Tibial nerve (tissue), 4 donors: ENCODE measurements around the gene LSM2. TPM values are rescaled to one million over a fixed set of nuclear protein-coding genes. Genes with fewer than 3 reads are reported as not detected.

Experiments
- DNase-seq, 2 donors: peaks; one replicate each; pipeline ENCODE4 v3.0.0-alpha.2; 2019; ENCODE audit warnings: low spot score in 2 of 2
- H3K27ac ChIP-seq, 4 donors: fragments of 200-600 bp; sonication (generic) in 3 of 4; one replicate each; pipeline ENCODE4 v1.5.1; 2017 to 2019; ENCODE audit warnings: mild to moderate bottlenecking in 1 of 4
- H3K27me3 ChIP-seq, 2 donors: fragments of 200-600 bp; sonication (generic) in 1 of 2; one replicate each; pipeline versions ENCODE4 v1.5.1 to v1.6.0; 2017 to 2019
- H3K36me3 ChIP-seq, 3 donors: fragments of 200-600 bp; sonication (generic); one replicate each; pipeline ENCODE4 v1.5.1; 2018 to 2019
- H3K4me1 ChIP-seq, 4 donors: fragments of 200-600 bp; sonication (generic) in 3 of 4; one replicate each; pipeline ENCODE4 v1.5.1; 2017 to 2019
- H3K4me3 ChIP-seq, 4 donors: fragments of 200-600 bp; sonication (generic) in 3 of 4; one replicate each; pipeline ENCODE4 v1.5.1; 2017 to 2019; ENCODE audit warnings: mild to moderate bottlenecking in 1 of 4, moderate library complexity in 1 of 4
- H3K9me3 ChIP-seq, 4 donors: fragments of 200-600 bp; sonication (generic) in 3 of 4; one replicate each; pipeline ENCODE4 v1.5.1; 2017 to 2019
- CTCF ChIP-seq, 5 experiments: fragments of 200-600 bp in 3 of 5; fragments of 450-650 bp in 2 of 5; sonication (generic) in 3 of 5; IDR thresholded peaks; one replicate each; pipeline ENCODE4 v1.5.1; 2016 to 2019; ENCODE audit warnings: antibody characterized with exemption in 5 of 5, mild to moderate bottlenecking in 3 of 5, moderate library complexity in 2 of 5
- EP300 ChIP-seq, 2 donors: sonication (generic); formaldehyde crosslinking; IDR thresholded peaks; one replicate each; pipeline ENCODE4 v1.6.1; 2017; ENCODE audit warnings: antibody characterized with exemption in 2 of 2, mild to moderate bottlenecking in 1 of 2
- POLR2A ChIP-seq, 2 donors: fragments of 450-650 bp; IDR thresholded peaks; one replicate each; pipeline ENCODE4 v1.6.1; 2017; ENCODE audit warnings: antibody characterized with exemption in 2 of 2, mild to moderate bottlenecking in 2 of 2, moderate library complexity in 2 of 2
- WGBS, 2 donors: methylation state at CpG; one replicate each; pipeline ENCODE4 v1.1.5; 2018; 5-methylcytosine and 5-hydroxymethylcytosine counted together
- total RNA-seq, 4 donors: library from RNA; depleted of rRNA; stranded (reverse); fragments of >200 nt; gene quantifications; one replicate each; pipeline ENCODE4 v1.1.0, GENCODE V29; 2016

LSM2 gene
- total RNA-seq, 4 donors from 2014 or later, result 23.9 to 31.8 (median 28.4) TPM

DNA sequence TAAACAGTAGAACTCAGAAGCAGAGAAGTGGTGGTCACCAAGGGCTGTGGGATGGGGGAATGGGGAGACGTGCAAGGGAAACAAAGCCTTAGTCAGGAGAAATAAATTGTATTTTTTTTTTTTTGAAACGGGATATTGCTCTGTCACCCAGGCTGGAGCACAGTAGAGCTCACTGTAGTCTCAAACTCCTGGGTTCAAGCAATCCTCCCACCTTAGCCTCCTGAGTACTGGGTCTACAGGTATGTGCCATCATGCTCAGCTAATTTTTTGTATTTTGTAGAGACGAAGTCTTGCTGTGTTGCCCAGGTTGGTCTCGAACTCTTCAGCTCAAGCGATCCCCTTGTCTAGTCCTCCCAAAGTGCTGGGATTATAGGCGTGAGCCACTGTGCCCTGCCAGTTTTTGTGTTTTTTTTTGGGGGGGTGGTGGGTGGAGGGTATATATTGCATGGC lies 24.1 kb upstream of the LSM2 start:
- peaks cover 0 to 43% (median 30%) of the 10 kb centered on the region in 4 donors for H3K4me1 ChIP-seq
- TF ChIP-seq POLR2A (IDR thresholded peaks at IDR 0.05) (no peak), EP300 (IDR thresholded peaks at IDR 0.05) (peak in 1 of 2 donors; percentile 20), CTCF (IDR thresholded peaks at IDR 0.05) (no peak)

DNA sequence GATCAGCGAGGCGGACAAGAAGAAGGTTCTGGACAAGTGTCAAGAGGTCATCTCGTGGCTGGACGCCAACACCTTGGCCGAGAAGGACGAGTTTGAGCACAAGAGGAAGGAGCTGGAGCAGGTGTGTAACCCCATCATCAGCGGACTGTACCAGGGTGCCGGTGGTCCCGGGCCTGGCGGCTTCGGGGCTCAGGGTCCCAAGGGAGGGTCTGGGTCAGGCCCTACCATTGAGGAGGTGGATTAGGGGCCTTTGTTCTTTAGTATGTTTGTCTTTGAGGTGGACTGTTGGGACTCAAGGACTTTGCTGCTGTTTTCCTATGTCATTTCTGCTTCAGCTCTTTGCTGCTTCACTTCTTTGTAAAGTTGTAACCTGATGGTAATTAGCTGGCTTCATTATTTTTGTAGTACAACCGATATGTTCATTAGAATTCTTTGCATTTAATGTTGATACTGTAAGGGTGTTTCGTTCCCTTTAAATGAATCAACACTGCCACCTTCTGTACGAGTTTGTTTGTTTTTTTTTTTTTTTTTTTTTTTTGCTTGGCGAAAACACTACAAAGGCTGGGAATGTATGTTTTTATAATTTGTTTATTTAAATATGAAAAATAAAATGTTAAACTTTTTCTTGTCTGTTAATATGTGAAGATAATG lies 23.0 kb upstream of the LSM2 start:
- 0% methylated on average over 15 of the region's 15 CpGs for WGBS, 2 donors
- H3K4me3 ChIP-seq, result peak overlapping the region; percentile 42 to 73 (median 58)
- H3K27ac ChIP-seq, result peak overlapping the region; percentile 81 to 98 (median 88)
- H3K36me3 ChIP-seq, result no peaks in the 10 kb centered on the region
- H3K9me3 ChIP-seq, result no peaks in the 10 kb centered on the region
- no peak for DNase-seq
- no peaks in the 10 kb centered on the region for H3K27me3 ChIP-seq
- TF ChIP-seq CTCF (IDR thresholded peaks at IDR 0.05) (peak in 4 of 5 experiments; percentile 18 to 63 (median 44)), EP300 (IDR thresholded peaks at IDR 0.05) (peak in 1 of 2 donors; percentile 89), POLR2A (IDR thresholded peaks at IDR 0.05) (peak in 1 of 2 donors; percentile 42)
- peaks cover 0 to 46% (median 34%) of the 10 kb centered on the region in 4 donors for H3K4me1 ChIP-seq

More for the DNA sequence above, 24.1 kb upstream of the LSM2 start:
- WGBS, 2 donors, result 42 to 55% methylated on average over 6 of the region's 6 CpGs
- DNase-seq, result peak in 1 of 2 donors; percentile 12
- Histone ChIP-seq H3K4me3 (peak overlapping the region; percentile 42 to 73 (median 58)), H3K9me3 (no peaks in the 10 kb centered on the region), H3K27ac (peak overlapping the region; percentile 81 to 98 (median 88)), H3K36me3 (no peaks in the 10 kb centered on the region), H3K27me3 (no peaks in the 10 kb centered on the region)

DNA sequence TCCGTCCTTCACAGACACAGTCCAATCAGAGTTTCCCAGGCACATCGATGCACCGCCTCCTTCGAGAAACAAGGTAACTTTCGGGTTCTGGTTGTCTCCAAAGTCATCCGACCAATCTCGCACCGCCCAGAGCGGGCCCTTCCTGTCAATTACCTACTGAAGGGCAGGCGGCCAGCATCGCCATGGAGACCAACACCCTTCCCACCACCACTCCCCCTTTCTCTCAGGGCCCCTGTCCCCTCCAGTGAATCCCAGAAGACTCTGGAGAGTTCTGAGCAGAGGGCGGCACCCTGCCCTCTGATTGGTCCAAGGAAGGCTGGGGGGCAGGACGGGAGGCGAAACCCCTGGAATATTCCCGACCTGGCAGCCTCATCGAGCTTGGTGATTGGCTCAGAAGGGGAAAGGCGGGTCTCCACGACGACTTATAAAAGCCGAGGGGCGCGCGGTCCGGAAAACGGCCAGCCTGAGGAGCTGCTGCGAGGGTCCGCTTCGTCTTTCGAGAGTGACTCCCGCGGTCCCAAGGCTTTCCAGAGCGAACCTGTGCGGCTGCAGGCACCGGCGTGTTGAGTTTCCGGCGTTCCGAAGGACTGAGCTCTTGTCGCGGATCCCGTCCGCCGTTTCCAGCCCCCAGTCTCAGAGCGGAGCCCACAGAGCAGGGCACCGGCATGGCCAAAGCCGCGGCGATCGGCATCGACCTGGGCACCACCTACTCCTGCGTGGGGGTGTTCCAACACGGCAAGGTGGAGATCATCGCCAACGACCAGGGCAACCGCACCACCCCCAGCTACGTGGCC lies 20.7 kb upstream of the LSM2 start, which contains the start of gene HSPA1B:
HSPA1B (plus strand) TSS at position 453 of the 794 bp plus-strand sequence; CDS start at position 666, 213 bp downstream.
- TF ChIP-seq POLR2A (IDR thresholded peaks at IDR 0.05) (peak; percentile 100), EP300 (IDR thresholded peaks at IDR 0.05) (peak; percentile 88 to 100), CTCF (IDR thresholded peaks at IDR 0.05) (peak in 2 of 5 experiments; percentile 41 to 45)
- whole genome bisulfite sequencing, 2 donors, result 0 to 1% methylated on average over 12 to 54 of the region's 56 CpGs
- Histone ChIP-seq H3K27ac (peak within 1 kb of the TSS; percentile 87 to 100 (median 94)), H3K27me3 (no peaks in the 10 kb centered on the region), H3K4me1 (peaks cover 0 to 54% (median 32%) of the 10 kb centered on the region in 4 donors), H3K4me3 (peak within 1 kb of the TSS; percentile 52 to 76 (median 71)), H3K9me3 (no peaks in the 10 kb centered on the region), H3K36me3 (no peaks in the 10 kb centered on the region)
- DNase-seq, result peak; percentile 99 to 100

DNA sequence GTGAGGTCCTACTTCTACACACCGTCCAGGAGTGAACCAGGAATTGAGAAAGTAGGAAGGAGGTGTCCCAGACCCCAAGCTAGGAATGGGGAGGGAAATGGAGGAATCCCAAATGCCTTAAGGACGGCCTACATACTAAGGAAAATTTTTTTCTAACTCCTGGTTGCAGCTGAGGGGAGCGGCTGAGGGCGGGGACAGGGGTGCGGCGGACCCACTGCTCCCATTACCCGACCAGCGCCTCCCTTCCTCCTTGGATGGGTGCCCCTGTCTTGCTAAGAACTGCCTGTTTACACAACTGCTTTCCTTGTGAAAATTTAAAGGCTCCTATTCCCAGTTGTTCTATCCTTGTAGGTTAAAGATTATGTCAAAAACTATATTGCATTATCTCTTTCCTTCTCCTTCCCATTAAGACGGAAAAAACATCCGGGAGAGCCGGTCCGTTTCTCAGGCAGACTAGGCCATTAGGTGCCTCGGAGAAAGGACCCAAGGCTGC lies 20.1 kb upstream of the LSM2 start:
- 1 to 2% methylated on average over 13 of the region's 13 CpGs for WGBS, 2 donors
- TF ChIP-seq POLR2A (IDR thresholded peaks at IDR 0.05) (peak; percentile 72 to 73), CTCF (IDR thresholded peaks at IDR 0.05) (no peak), EP300 (IDR thresholded peaks at IDR 0.05) (peak in 1 of 2 donors; percentile 22)
- Histone ChIP-seq H3K9me3 (no peaks in the 10 kb centered on the region), H3K36me3 (no peaks in the 10 kb centered on the region), H3K4me1 (peaks cover 0 to 56% (median 29%) of the 10 kb centered on the region in 4 donors), H3K27ac (peak overlapping the region; percentile 87 to 100 (median 94)), H3K4me3 (peak overlapping the region; percentile 29 to 72 (median 51)), H3K27me3 (no peaks in the 10 kb centered on the region)
- peak; percentile 84 to 88 for DNase-seq
